H9 (cell line): ENCODE data around the gene IER2. TPM values are rescaled to one million over a fixed set of nuclear protein-coding genes. Genes with fewer than 3 reads are reported as not detected.

Experiments used
- DNase-seq: peaks from one replicate; pipeline ENCODE4 v3.0.0-alpha.2; 2017
- H2AFZ ChIP-seq: one replicate; pipeline ENCODE4 v1.6.1; 2013; ENCODE audit warnings: mild to moderate bottlenecking, low read length, control low read depth, moderate library complexity
- H2AK5ac ChIP-seq: 2 replicates; pipeline ENCODE4 v1.6.1; 2013; ENCODE audit warnings: low read length, control low read depth, mixed read lengths; ENCODE audit not compliant: insufficient read length
- H2BK120ac ChIP-seq: one replicate; pipeline ENCODE4 v1.6.1; 2013; ENCODE audit warnings: low read depth, mild to moderate bottlenecking, low read length, control low read depth, inconsistent platforms; ENCODE audit not compliant: poor library complexity, severe bottlenecking
- H2BK12ac ChIP-seq: 2 replicates; pipeline ENCODE4 v1.6.1; 2013; ENCODE audit warnings: low read length, control low read depth, mixed read lengths, low read depth; ENCODE audit not compliant: insufficient read length
- H2BK15ac ChIP-seq: 2 replicates; pipeline ENCODE4 v1.6.1; 2013; ENCODE audit warnings: low read depth, low read length, control low read depth
- H2BK20ac ChIP-seq: one replicate; pipeline ENCODE4 v1.6.1; 2013; ENCODE audit warnings: low read depth, mild to moderate bottlenecking, low read length, control low read depth, inconsistent platforms; ENCODE audit not compliant: poor library complexity, severe bottlenecking
- H2BK5ac ChIP-seq: 2 replicates; pipeline ENCODE4 v1.6.1; 2013; ENCODE audit warnings: low read length, control low read depth, mixed read lengths; ENCODE audit not compliant: insufficient read length
- H3K14ac ChIP-seq: 2 replicates; pipeline ENCODE4 v1.6.1; 2013; ENCODE audit warnings: low read length, control low read depth; ENCODE audit not compliant: insufficient read depth
- H3K18ac ChIP-seq: 2 replicates; pipeline ENCODE4 v1.6.1; 2013; ENCODE audit warnings: low read depth, mild to moderate bottlenecking, mixed read lengths, low read length, control low read depth; ENCODE audit not compliant: insufficient read length
- H3K23ac ChIP-seq: 2 replicates; pipeline ENCODE4 v1.6.1; 2013; ENCODE audit warnings: low read length, control low read depth, mixed read lengths, low read depth; ENCODE audit not compliant: insufficient read length
- H3K23me2 ChIP-seq: 2 replicates; pipeline ENCODE4 v1.6.1; 2013; ENCODE audit warnings: low read depth, mild to moderate bottlenecking, mixed read lengths, low read length, control low read depth; ENCODE audit not compliant: insufficient read length, poor library complexity, severe bottlenecking
- H3K27ac ChIP-seq: 2 replicates; pipeline ENCODE4 v1.5.1; 2013; ENCODE audit warnings: low read length, control low read depth, mixed read lengths, low read depth; ENCODE audit not compliant: insufficient read length
- H3K27me3 ChIP-seq: 2 replicates; pipeline ENCODE4 v1.6.1; 2013; ENCODE audit warnings: low read length, control low read depth, inconsistent platforms; ENCODE audit not compliant: insufficient read depth
- H3K4ac ChIP-seq: 2 replicates; pipeline ENCODE4 v1.6.1; 2013; ENCODE audit warnings: low read depth, mild to moderate bottlenecking, control low read depth, inconsistent platforms, low read length, moderate library complexity
- H3K4me1 ChIP-seq: 2 replicates; pipeline ENCODE4 v1.6.1; 2013; ENCODE audit warnings: low read length, control low read depth, inconsistent platforms; ENCODE audit not compliant: insufficient read depth
- H3K4me2 ChIP-seq: 2 replicates; pipeline ENCODE4 v1.6.1; 2013; ENCODE audit warnings: low read length, control low read depth, mixed read lengths; ENCODE audit not compliant: insufficient read length, insufficient read depth
- H3K56ac ChIP-seq: 2 replicates; pipeline ENCODE4 v1.6.1; 2013; ENCODE audit warnings: low read depth, mild to moderate bottlenecking, mixed read lengths, low read length, control low read depth; ENCODE audit not compliant: insufficient read length
- H3K79me1 ChIP-seq: 2 replicates; pipeline ENCODE4 v1.6.1; 2013; ENCODE audit warnings: low read depth, mild to moderate bottlenecking, moderate library complexity, low read length, control low read depth, inconsistent platforms; ENCODE audit not compliant: insufficient read depth, poor library complexity, severe bottlenecking
- H3K79me2 ChIP-seq: 2 replicates; pipeline ENCODE4 v1.6.1; 2013; ENCODE audit warnings: low read length, control low read depth, inconsistent platforms; ENCODE audit not compliant: insufficient read depth
- H3K9ac ChIP-seq: 2 replicates; pipeline ENCODE4 v1.6.1; 2013; ENCODE audit warnings: low read length, control low read depth, mixed read lengths; ENCODE audit not compliant: insufficient read length; ENCODE audit errors: extremely low read depth
- H3K9me3 ChIP-seq: one replicate; pipeline ENCODE4 v1.6.1; 2013; ENCODE audit warnings: low read depth, low read length, inconsistent platforms; ENCODE audit not compliant: control insufficient read depth
- H3T11ph ChIP-seq: one replicate; pipeline ENCODE4 v1.6.1; 2013; ENCODE audit warnings: mild to moderate bottlenecking, low read length, control low read depth, inconsistent platforms
- H4K20me1 ChIP-seq: one replicate; pipeline ENCODE4 v1.6.1; 2013; ENCODE audit not compliant: control insufficient read depth, insufficient read length, insufficient read depth
- H4K5ac ChIP-seq: 2 replicates; pipeline ENCODE4 v1.6.1; 2013; ENCODE audit warnings: low read depth, mild to moderate bottlenecking, mixed read lengths, low read length, control low read depth; ENCODE audit not compliant: insufficient read length
- H4K8ac ChIP-seq: replicated peaks from 2 replicates; pipeline ENCODE4 v1.6.1; 2013; ENCODE audit warnings: low read length, control low read depth, mixed read lengths, low read depth; ENCODE audit not compliant: insufficient read length
- H4K91ac ChIP-seq: 2 replicates; pipeline ENCODE4 v1.6.1; 2013; ENCODE audit warnings: low read depth, mild to moderate bottlenecking, moderate library complexity, mixed read lengths, low read length, control low read depth; ENCODE audit not compliant: insufficient read length
- H3K27ac Mint-ChIP-seq, 3 experiments: 2 replicates in 2 of 3; 3 replicates in 1 of 3; pipeline ENCODE4 v1.8.0; 2020 to 2021; ENCODE audit warnings: mixed read lengths in 3 of 3, mild to moderate bottlenecking in 1 of 3, moderate library complexity in 1 of 3
- H3K27me3 Mint-ChIP-seq: 2 replicates; pipeline ENCODE4 v1.8.0; 2021; ENCODE audit warnings: low read depth, mild to moderate bottlenecking, moderate library complexity, mixed read lengths
- H3K36me3 Mint-ChIP-seq, 3 experiments: 2 replicates in 2 of 3; 3 replicates in 1 of 3; pipeline ENCODE4 v1.8.0; 2020 to 2021; ENCODE audit warnings: low read depth in 3 of 3, mixed read lengths in 3 of 3; ENCODE audit not compliant: insufficient read depth in 1 of 3
- H3K4me1 Mint-ChIP-seq, 2 experiments: 2 replicates each; pipeline ENCODE4 v1.8.0; 2020; ENCODE audit warnings: mixed read lengths in 2 of 2
- H3K4me3 Mint-ChIP-seq, 2 experiments: 2 replicates in 1 of 2; 3 replicates in 1 of 2; pipeline ENCODE4 v1.8.0; 2020 to 2021; ENCODE audit warnings: mild to moderate bottlenecking in 2 of 2, mixed read lengths in 2 of 2, moderate library complexity in 1 of 2
- H3K9me3 Mint-ChIP-seq, 2 experiments: 2 replicates in 1 of 2; 3 replicates in 1 of 2; pipeline ENCODE4 v1.8.0; 2020; ENCODE audit warnings: mild to moderate bottlenecking in 2 of 2, mixed read lengths in 2 of 2, moderate library complexity in 1 of 2
- WGBS: extraction: QIAGEN DNeasy Blood & Tissue Kit; methylation state at CpG from one replicate; pipeline ENCODE4 v1.1.7; 2013; ENCODE audit warnings: missing lambda C conversion rate, low lambda C conversion rate, mixed read lengths; ENCODE audit not compliant: insufficient read length; ENCODE audit errors: extremely low coverage; 5-methylcytosine and 5-hydroxymethylcytosine counted together
- total RNA-seq: library from RNA; stranded (reverse); gene quantifications from 2 replicates; pipeline ENCODE4 v1.2.1, GENCODE V29; 2021
- TF ChIP-seq, protein P1 (sequence below): fragments of 200-600 bp; sonication (generic); conservative IDR thresholded peaks from 3 replicates; pipeline ENCODE4 v1.8.0; 2021; ENCODE audit warnings: antibody characterized with exemption, mild to moderate bottlenecking

IER2 gene
- total RNA-seq, 1 experiment from 2014 or later, result 160 TPM

DNA sequence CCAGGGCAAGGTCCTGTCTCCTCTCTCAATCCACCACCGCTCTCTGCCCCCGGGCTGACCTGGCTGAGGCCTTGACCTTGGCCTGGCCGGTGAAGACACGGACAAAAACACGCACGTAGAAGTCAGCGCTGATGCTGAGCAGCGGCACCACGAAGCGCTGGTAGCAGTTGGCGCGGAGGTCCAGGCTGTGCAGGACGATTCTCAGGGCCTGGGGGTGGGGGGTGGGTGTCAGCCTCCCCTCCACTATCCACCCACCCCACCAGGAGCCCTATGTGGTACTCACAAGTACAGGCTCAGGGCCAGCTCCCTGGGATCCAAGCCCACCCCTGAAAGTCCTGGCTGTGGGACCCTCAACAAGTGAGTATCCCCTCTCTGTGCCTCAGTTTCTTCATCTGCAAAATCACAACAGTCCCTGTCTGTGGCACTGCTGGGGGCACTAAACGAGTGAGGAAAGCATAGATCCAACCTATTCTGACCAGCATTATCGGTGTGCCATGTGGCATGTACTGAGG lies 40.1 kb upstream of the IER2 start:
- H3K4me1 ChIP-seq, result no peaks in the 10 kb centered on the region

More for the DNA sequence above, 40.1 kb upstream of the IER2 start:
- no peak overlapping the region for H2AK5ac ChIP-seq
- H3K9ac ChIP-seq, result no peak overlapping the region
- no peak overlapping the region for H2BK15ac ChIP-seq
- H3K27me3 ChIP-seq, result no peaks in the 10 kb centered on the region
- H3K79me2 ChIP-seq, result peaks cover 2% of the 10 kb centered on the region; the same call in 1 of the 2 replicates
- H2BK12ac ChIP-seq, result no peak overlapping the region
- H4K8ac ChIP-seq, result no peak overlapping the region
- H3K23me2 ChIP-seq, result no peaks in the 10 kb centered on the region
- no peak overlapping the region for H3K4ac ChIP-seq
- no peak overlapping the region for H3K23ac ChIP-seq
- no peaks in the 10 kb centered on the region for H3K79me1 ChIP-seq
- no peak for DNase-seq
- H2AFZ ChIP-seq, result no peak overlapping the region
- Mint-ChIP-seq H3K36me3 (peaks cover 9 to 41% (median 35%) of the 10 kb centered on the region in 3 experiments; a peak in 6 of 7 replicates), H3K9me3 (no peaks in the 10 kb centered on the region), H3K27ac (no peak overlapping the region; a peak in 1 of 7 replicates), H3K27me3 (no peaks in the 10 kb centered on the region), H3K4me1 (no peaks in the 10 kb centered on the region; a peak in 1 of 4 replicates), H3K4me3 (no peak overlapping the region)
- no CpG with 5 or more reads among the region's 15 CpGs for WGBS
- no peak overlapping the region for H3K14ac ChIP-seq
- no peak overlapping the region for H3K4me2 ChIP-seq
- no peak overlapping the region for H2BK120ac ChIP-seq
- no peak overlapping the region for H2BK20ac ChIP-seq
- no peak overlapping the region for H3T11ph ChIP-seq
- no peak overlapping the region for H3K56ac ChIP-seq
- no peak overlapping the region for H4K5ac ChIP-seq
- no peak overlapping the region for H4K91ac ChIP-seq
- H4K20me1 ChIP-seq, result no peaks in the 10 kb centered on the region
- H2BK5ac ChIP-seq, result no peak overlapping the region
- H3K27ac ChIP-seq, result no peak overlapping the region
- no peaks in the 10 kb centered on the region for H3K9me3 ChIP-seq
- no peak overlapping the region for H3K18ac ChIP-seq
- TF ChIP-seq, protein P1, sequence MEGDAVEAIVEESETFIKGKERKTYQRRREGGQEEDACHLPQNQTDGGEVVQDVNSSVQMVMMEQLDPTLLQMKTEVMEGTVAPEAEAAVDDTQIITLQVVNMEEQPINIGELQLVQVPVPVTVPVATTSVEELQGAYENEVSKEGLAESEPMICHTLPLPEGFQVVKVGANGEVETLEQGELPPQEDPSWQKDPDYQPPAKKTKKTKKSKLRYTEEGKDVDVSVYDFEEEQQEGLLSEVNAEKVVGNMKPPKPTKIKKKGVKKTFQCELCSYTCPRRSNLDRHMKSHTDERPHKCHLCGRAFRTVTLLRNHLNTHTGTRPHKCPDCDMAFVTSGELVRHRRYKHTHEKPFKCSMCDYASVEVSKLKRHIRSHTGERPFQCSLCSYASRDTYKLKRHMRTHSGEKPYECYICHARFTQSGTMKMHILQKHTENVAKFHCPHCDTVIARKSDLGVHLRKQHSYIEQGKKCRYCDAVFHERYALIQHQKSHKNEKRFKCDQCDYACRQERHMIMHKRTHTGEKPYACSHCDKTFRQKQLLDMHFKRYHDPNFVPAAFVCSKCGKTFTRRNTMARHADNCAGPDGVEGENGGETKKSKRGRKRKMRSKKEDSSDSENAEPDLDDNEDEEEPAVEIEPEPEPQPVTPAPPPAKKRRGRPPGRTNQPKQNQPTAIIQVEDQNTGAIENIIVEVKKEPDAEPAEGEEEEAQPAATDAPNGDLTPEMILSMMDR, result no peak
